A673 (cell line): ENCODE data around the gene GALNT13.

Experiments used
- CTCF ChIP-seq: fragments of 300-800, 200-600 bp; sonication (generic); conservative IDR thresholded peaks from 2 replicates; pipeline ENCODE4 v1.5.1; 2017; ENCODE audit warnings: low read depth, mild to moderate bottlenecking, antibody characterized with exemption, low read length, moderate library complexity, mixed read lengths
- EZH2 ChIP-seq: fragments of 200-600 bp; sonication (generic); IDR thresholded peaks from 2 replicates; pipeline ENCODE4 v1.6.1; 2017; ENCODE audit warnings: borderline replicate concordance, low read depth, mild to moderate bottlenecking, mixed read lengths, antibody characterized with exemption, low read length; ENCODE audit not compliant: poor library complexity, severe bottlenecking

GRCh38 chr2:154477319-154477718 lies 605.6 kb downstream of the GALNT13 start:
- TF ChIP-seq CTCF (no peak), EZH2 (no peak)
